Ishikawa (cell line): ENCODE data around the gene SYT15.

Experiments
- CEBPB ChIP-seq: IDR thresholded peaks from 2 replicates; pipeline ENCODE4 v1.6.1; 2012
- EP300 ChIP-seq: IDR thresholded peaks from 2 replicates; pipeline ENCODE4 v1.6.1; 2012; ENCODE audit warnings: borderline replicate concordance
- FOXM1 ChIP-seq: IDR thresholded peaks from 2 replicates; pipeline ENCODE4 v1.6.1; 2012; ENCODE audit warnings: low read depth, borderline replicate concordance
- NFIC ChIP-seq: IDR thresholded peaks from 2 replicates; pipeline ENCODE4 v1.6.1; 2012
- TAF1 ChIP-seq: IDR thresholded peaks from 2 replicates; pipeline ENCODE4 v1.6.1; 2012; ENCODE audit warnings: low read depth, mild to moderate bottlenecking
- YY1 ChIP-seq: IDR thresholded peaks from 2 replicates; pipeline ENCODE4 v1.6.1; 2012; ENCODE audit warnings: low read depth
- TF ChIP-seq, protein P1 (sequence below): IDR thresholded peaks from 2 replicates; pipeline ENCODE4 v1.6.1; 2012; ENCODE audit warnings: low read depth, mild to moderate bottlenecking

DNA sequence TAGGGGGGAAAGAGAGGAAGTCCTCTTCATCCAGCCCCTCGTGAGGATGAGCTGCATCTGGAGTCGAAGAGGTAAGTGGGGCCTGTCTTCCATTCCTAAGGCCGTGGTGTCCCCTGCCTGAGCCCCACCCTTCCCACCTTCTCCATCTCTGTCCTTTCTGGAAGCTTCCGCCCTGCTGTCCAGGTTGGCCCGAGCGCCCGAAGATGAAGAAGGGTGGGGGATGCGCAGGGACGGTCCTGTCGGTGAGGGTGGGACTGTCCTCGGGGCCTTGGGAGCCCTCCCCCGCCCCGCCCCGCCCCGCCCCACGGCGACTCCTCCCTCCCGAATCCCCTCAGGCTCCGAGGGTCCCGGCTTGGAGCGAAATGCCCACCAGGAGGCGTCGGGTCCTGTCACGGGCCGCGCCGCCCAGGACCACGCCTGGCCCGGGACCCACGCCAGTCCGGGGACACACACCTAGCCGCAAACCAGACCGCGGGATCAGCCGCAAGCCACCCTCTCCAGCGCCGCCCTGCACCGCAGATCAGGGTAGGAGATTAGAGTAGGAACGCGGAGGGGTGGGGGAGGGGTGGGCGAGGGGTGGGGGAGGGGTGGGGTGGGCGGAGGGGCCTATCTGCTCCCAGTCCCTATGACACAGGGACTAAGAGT is 37.8 kb upstream of the SYT15 start:
- TF ChIP-seq NFIC (no peak), YY1 (no peak), TAF1 (no peak), EP300 (no peak), FOXM1 (no peak), CEBPB (no peak)
- TF ChIP-seq, protein P1, sequence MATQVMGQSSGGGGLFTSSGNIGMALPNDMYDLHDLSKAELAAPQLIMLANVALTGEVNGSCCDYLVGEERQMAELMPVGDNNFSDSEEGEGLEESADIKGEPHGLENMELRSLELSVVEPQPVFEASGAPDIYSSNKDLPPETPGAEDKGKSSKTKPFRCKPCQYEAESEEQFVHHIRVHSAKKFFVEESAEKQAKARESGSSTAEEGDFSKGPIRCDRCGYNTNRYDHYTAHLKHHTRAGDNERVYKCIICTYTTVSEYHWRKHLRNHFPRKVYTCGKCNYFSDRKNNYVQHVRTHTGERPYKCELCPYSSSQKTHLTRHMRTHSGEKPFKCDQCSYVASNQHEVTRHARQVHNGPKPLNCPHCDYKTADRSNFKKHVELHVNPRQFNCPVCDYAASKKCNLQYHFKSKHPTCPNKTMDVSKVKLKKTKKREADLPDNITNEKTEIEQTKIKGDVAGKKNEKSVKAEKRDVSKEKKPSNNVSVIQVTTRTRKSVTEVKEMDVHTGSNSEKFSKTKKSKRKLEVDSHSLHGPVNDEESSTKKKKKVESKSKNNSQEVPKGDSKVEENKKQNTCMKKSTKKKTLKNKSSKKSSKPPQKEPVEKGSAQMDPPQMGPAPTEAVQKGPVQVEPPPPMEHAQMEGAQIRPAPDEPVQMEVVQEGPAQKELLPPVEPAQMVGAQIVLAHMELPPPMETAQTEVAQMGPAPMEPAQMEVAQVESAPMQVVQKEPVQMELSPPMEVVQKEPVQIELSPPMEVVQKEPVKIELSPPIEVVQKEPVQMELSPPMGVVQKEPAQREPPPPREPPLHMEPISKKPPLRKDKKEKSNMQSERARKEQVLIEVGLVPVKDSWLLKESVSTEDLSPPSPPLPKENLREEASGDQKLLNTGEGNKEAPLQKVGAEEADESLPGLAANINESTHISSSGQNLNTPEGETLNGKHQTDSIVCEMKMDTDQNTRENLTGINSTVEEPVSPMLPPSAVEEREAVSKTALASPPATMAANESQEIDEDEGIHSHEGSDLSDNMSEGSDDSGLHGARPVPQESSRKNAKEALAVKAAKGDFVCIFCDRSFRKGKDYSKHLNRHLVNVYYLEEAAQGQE, result no peak
